Esophagus (tissue), 2 donors: ENCODE measurements around the gene FOXN3. TPM values are rescaled to one million over a fixed set of nuclear protein-coding genes. Genes with fewer than 3 reads are reported as not detected.
A peak's percentile ranks its signal among the peaks of the same experiment; 100 is the strongest.

ENCODE experiments used
- H3K27ac ChIP-seq, 2 donors: one replicate each; pipeline ENCODE4 v1.5.1; 2013; ENCODE audit warnings: low read depth in 2 of 2, mild to moderate bottlenecking in 2 of 2, inconsistent platforms in 1 of 2, low read length in 1 of 2, moderate library complexity in 1 of 2
- H3K27me3 ChIP-seq, 2 donors: one replicate each; pipeline ENCODE4 v1.6.1; 2013; ENCODE audit warnings: low read length in 2 of 2, control low read depth in 1 of 2, mild to moderate bottlenecking in 1 of 2; ENCODE audit not compliant: insufficient read depth in 2 of 2, control insufficient read depth in 1 of 2
- H3K36me3 ChIP-seq, 2 donors: one replicate each; pipeline ENCODE4 v1.6.1; 2013; ENCODE audit warnings: low read length in 1 of 2; ENCODE audit not compliant: control insufficient read depth in 2 of 2, insufficient read depth in 2 of 2
- H3K4me1 ChIP-seq, 2 donors: one replicate each; pipeline ENCODE4 v1.6.1; 2013; ENCODE audit warnings: low read length in 1 of 2; ENCODE audit not compliant: control insufficient read depth in 2 of 2, insufficient read depth in 2 of 2
- H3K4me3 ChIP-seq, 2 donors: one replicate each; pipeline ENCODE4 v1.5.1; 2013; ENCODE audit warnings: low read length in 2 of 2, mild to moderate bottlenecking in 2 of 2, low read depth in 1 of 2, moderate library complexity in 1 of 2
- H3K9me3 ChIP-seq, 2 donors: one replicate each; pipeline ENCODE4 v1.6.1; 2013; ENCODE audit warnings: mild to moderate bottlenecking in 2 of 2, low read depth in 1 of 2, low read length in 1 of 2, moderate library complexity in 1 of 2; ENCODE audit not compliant: control insufficient read depth in 2 of 2, insufficient read depth in 1 of 2
- WGBS, 2 donors: extraction: QIAGEN DNeasy Blood & Tissue Kit; methylation state at CpG; one replicate each; pipeline ENCODE4 v1.1.7; 2013; 5-methylcytosine and 5-hydroxymethylcytosine counted together
- polyA plus RNA-seq, 2 donors: library from polyadenylated mRNA; stranded (reverse); fragments of 200-250 nt; gene quantifications; one replicate each; pipeline ENCODE4 v1.2.3, GENCODE V29; 2013
- donor health status: healthy with polysubstance abuse.
- donor health status: Bipolar disorder and iron deficiency.

FOXN3 gene
- polyA plus RNA-seq, 2 donors, result 10.3 to 14.1 TPM

DNA sequence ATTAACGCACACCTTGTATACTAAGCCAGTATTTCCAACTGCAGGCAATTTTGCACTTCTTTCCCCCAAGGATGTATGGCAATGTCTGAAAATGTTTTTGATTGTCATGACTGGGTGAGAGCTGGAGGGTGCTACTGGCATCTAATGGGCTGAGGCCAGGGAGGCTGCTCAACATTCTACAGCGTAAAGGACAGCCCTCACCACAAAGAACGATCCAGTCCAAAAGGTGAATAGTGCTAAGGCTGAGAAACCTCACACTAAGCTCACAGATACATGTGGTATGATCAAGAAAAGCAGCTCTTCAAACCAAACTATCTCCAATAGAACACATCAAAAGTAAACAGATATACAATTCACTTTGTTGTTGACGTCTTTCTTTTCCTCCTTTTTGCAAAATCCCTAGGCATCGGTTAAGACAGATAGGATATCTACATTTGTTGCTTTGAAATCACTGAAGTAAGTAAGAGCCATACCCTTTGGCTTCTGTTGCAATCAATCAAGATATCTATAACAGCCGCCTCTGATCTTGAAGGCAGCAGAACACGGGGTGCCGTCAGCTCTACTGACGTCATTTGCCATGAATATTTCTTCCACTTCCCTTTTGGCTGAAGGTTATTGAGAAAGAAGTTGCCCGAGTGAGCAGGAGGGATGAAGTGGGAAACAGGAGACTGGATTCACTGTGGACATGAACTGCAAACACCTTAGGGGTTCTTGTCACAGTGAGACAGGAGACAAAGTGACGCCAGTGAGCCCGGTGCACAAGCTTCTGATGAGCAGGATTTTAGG lies 218.3 kb downstream of the FOXN3 start:
- WGBS, 2 donors, result 66 to 80% methylated on average over 12 of the region's 12 CpGs
- Histone ChIP-seq H3K4me3 (no peak overlapping the region), H3K4me1 (peaks cover 2 to 7% of the 10 kb centered on the region in 2 donors), H3K27ac (no peak overlapping the region), H3K9me3 (no peaks in the 10 kb centered on the region), H3K27me3 (no peaks in the 10 kb centered on the region), H3K36me3 (peaks cover 4% of the 10 kb centered on the region in 2 donors)

DNA sequence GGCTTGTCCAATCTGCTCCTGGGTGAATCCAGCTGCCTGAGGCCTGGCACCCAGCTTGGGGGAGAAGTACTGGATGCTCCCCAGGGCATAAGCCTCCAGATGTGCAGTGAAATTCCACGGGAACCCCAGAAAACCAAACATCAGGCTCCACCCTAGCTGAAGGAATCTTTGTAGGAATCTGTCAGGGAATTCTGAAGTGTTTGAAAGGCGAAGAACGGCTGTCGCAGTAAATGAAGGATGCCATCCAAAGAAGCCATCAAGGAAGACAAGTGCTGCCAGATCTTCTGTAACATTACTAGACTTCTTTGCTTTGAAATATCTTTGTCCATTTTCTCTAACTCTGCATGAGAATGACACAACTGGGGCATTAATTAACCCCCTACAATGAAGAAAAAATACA lies 219.4 kb downstream of the FOXN3 start:
- Histone ChIP-seq H3K36me3 (peaks cover 4% of the 10 kb centered on the region in 2 donors), H3K4me3 (no peak overlapping the region), H3K9me3 (no peaks in the 10 kb centered on the region), H3K27me3 (no peaks in the 10 kb centered on the region), H3K4me1 (peaks cover 2% of the 10 kb centered on the region in 2 donors), H3K27ac (no peak overlapping the region)
- WGBS, 2 donors, result 89 to 96% methylated on average over 4 of the region's 4 CpGs

DNA sequence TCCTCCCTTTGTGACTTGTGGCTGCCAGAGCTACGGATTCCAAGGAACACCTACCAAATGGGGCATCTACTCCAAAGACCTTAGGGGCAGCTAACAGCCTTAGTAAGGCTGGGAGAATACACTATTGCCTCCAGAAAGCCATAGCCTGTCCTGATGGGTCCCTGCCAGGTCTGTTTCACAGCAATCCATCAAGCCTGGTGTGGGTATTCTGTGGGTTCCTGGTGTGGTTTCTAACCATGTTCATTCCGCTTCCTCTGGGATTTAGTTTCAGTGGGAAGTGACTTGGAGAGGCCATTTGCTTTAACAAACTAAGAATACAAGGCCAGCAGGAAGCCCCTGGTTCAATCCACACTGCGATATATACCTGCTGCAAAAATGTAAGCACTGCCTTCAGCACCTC lies 220.5 kb downstream of the FOXN3 start:
- H3K4me1 ChIP-seq, result no peaks in the 10 kb centered on the region
- H3K27me3 ChIP-seq, result no peaks in the 10 kb centered on the region
- H3K9me3 ChIP-seq, result no peaks in the 10 kb centered on the region
- H3K4me3 ChIP-seq, result no peak overlapping the region
- H3K36me3 ChIP-seq, result peaks cover 4% of the 10 kb centered on the region in 2 donors
- WGBS, 2 donors, result 96 to 100% methylated on average over 3 of the region's 3 CpGs
- no peak overlapping the region for H3K27ac ChIP-seq

DNA sequence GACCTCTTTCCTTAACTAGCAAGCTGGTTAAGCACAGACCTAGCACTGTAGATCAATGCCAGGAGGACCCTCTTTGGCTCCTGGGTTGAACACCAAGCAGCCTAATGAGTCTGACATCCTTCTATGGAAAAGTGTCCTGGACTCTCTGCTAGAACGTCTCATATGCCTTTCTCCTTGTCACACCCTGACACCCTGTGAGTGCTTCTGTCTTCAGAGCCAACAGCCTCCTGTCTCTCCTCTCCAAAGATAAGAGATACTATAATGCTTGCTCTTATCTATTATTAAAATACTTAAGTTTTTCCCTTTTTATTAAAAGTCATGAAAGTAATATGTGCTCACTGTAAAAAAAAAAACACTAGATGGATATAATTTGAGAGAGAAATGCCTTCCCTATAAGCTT lies 222.7 kb downstream of the FOXN3 start:
- Histone ChIP-seq H3K4me3 (no peak overlapping the region), H3K4me1 (peaks cover 0 to 2% of the 10 kb centered on the region in 2 donors), H3K36me3 (peaks cover 4 to 6% of the 10 kb centered on the region in 2 donors), H3K27me3 (no peaks in the 10 kb centered on the region), H3K27ac (no peak overlapping the region), H3K9me3 (no peaks in the 10 kb centered on the region)
- 75 to 81% methylated on average over 1 of the region's 1 CpG for WGBS, 2 donors

DNA sequence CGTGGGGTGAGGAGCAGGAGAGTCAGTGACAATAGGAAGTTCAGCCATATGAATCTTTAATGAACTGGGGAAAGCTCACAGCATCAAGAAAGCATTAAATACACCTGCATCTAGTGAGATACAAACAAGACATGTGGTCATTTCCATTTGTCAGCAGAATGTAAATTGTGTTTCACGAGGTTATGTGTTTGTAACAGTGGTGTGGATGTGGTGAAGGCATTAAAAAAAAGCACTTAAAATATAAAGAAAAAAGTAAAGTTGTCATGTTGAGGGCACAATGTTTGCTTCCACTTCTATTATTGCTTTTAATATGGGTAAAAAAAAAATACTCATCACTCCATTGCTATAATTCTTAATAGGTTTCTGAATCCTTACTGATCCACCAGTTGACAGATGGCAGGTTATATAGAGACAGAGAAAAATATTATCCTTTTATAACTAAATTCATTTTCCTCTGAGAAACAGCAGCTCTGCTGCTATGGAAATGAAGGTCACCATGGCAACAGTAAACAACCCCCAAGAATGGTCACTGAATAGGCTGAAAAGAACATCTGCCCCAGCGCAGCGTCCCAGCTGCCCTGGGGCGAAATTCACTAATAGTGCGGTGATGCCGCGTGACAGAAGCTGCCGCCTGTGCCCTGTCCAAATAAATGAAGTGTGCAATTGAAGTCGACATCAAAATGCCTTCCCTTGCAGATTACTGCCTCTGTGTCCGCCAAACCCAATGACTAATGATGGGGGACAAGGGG lies 226.1 kb downstream of the FOXN3 start:
- Histone ChIP-seq H3K9me3 (no peaks in the 10 kb centered on the region), H3K27me3 (no peaks in the 10 kb centered on the region), H3K27ac (no peak overlapping the region), H3K4me1 (peaks cover 8 to 17% of the 10 kb centered on the region in 2 donors), H3K36me3 (peaks cover 4% of the 10 kb centered on the region in 2 donors), H3K4me3 (no peak overlapping the region)
- 57 to 86% methylated on average over 11 of the region's 11 CpGs for WGBS, 2 donors

DNA sequence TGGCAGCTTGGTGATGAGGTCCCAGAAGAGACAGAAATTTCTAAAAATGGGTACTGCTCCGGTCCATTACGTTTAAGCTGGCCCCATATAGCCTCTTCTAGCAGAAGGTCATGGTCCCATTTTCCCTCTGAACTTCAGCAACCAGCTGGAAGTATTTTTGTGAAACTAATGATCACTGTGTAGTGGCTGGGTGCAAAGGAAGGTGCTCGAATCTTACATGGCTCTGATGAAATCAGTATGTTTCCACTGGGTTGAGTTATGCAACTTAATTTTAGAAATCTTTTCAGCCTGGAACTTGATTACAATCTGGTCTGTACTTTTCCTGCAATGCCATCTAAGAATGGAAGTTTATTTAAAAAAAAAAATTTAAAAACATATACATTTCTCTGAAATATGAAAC lies 228.5 kb downstream of the FOXN3 start:
- no peak overlapping the region for H3K4me3 ChIP-seq
- H3K27me3 ChIP-seq, result no peaks in the 10 kb centered on the region
- H3K27ac ChIP-seq, result no peak overlapping the region
- H3K4me1 ChIP-seq, result peaks cover 8 to 28% of the 10 kb centered on the region in 2 donors
- WGBS, 2 donors, result 93 to 94% methylated on average over 3 of the region's 3 CpGs
- H3K36me3 ChIP-seq, result peaks cover 0 to 2% of the 10 kb centered on the region in 2 donors
- no peaks in the 10 kb centered on the region for H3K9me3 ChIP-seq

DNA sequence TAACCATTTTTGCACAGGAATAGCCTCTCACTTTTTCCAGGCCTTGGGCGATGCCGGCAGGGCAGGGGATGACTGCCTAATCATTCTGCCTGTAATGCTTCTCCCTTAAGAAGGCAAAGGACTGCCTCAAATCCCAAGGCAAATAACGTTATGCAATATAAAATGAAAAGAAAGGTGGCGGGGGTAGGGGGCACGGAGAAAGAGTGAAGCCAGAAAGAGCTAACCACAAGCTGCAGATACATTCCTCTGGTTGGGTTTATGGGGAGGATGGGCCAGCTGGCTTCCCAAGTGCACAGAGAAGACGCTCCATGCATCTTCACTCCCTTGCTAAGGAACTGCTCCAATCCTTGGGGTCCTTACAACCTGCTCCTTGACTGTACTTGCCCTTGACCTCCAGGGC lies 229.5 kb downstream of the FOXN3 start:
- Histone ChIP-seq H3K27ac (peak overlapping the region; percentile 82 to 87), H3K4me1 (peaks cover 8 to 28% of the 10 kb centered on the region in 2 donors), H3K36me3 (peaks cover 0 to 2% of the 10 kb centered on the region in 2 donors), H3K9me3 (no peaks in the 10 kb centered on the region), H3K4me3 (no peak overlapping the region), H3K27me3 (no peaks in the 10 kb centered on the region)
- WGBS, 2 donors, result 80 to 83% methylated on average over 6 of the region's 6 CpGs

DNA sequence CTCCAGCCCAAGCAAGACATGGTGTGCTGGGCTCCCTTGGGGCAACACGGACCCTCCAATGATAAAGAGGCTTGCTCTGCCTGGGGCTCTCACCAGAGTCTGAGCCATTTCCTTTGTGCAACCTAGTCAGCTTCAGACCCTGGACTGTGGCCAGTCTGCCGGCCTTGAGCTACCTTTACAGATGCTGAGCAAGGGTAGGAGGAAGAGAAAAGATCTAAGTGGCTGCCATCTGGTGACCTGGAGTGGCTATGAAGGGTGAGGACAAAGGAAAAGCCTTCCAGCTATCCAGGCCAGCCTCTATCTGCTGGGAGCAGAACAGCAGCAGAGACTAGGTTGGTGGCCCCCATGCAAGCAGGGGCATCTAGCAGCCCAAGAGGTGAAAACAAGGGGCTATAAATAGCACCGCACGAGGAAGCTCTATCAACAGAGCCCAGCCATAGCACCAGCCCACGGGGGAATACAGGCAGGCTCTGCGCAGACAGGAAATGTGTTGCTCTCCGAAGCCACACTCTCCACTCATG lies 230.1 kb downstream of the FOXN3 start:
- peaks cover 8 to 28% of the 10 kb centered on the region in 2 donors for H3K4me1 ChIP-seq
- H3K36me3 ChIP-seq, result peaks cover 0 to 2% of the 10 kb centered on the region in 2 donors
- no peaks in the 10 kb centered on the region for H3K27me3 ChIP-seq
- no peaks in the 10 kb centered on the region for H3K9me3 ChIP-seq
- H3K27ac ChIP-seq, result peak overlapping the region; percentile 82 to 87
- 74 to 76% methylated on average over 7 of the region's 7 CpGs for WGBS, 2 donors
- no peak overlapping the region for H3K4me3 ChIP-seq

DNA sequence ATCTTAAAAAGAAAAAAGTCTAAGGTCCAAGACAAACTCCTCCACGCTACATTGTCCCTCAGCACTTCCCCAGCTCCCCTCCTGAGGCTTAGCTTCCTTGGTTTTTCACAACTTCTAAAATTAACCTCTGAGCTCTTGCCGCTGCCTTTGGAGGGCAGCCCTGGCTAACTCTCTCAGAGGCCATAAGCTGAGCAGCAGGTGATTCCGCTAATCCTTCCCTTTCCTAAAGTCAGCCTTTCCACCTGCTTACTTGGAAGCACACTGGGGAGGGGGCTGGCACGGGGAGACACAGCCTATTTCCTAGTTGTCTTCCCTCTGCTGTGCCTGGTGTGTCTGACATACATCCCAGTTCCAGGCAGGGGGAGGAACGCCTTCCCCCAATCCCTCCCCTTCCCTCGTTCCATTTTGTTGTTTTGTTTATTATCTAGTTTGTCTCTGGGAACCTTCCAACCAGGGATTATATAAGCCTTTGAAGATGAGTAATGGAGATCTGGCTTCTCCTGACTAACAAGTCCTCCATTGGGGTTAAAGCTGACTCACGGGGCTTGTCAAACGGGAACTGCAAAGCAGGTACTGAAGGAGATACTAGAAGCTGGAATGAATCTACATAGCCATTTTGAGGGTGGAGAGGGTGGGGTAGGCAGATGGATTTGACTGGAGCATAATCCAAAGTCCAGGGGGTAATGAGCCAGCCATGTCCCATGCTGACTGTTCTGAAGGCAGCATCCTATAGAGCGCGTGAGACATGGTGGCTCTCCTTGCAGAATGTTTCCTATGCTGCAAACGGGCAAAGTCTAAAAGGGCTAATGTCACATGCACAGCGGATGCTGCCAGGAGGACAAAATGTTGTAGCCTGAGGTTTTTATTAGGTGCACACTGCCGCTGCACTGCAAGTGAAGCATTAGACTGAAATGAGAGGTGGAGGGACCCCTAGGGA lies 230.8 kb downstream of the FOXN3 start:
- H3K36me3 ChIP-seq, result peaks cover 0 to 2% of the 10 kb centered on the region in 2 donors
- whole genome bisulfite sequencing, 2 donors, result 55% methylated on average over 13 of the region's 13 CpGs
- H3K27me3 ChIP-seq, result no peaks in the 10 kb centered on the region
- H3K9me3 ChIP-seq, result no peaks in the 10 kb centered on the region
- peaks cover 8 to 27% of the 10 kb centered on the region in 2 donors for H3K4me1 ChIP-seq
- H3K27ac ChIP-seq, result peak overlapping the region; percentile 82 to 91
- H3K4me3 ChIP-seq, result no peak overlapping the region
